Fibroblast of skin of left quadriceps (primary cell): ENCODE measurements around the gene DGCR2.
"Not testable (repeated sequence)": the region's sequence is repeated elsewhere in the genome, so short reads cannot be mapped to it uniquely, and the experiment has no call there.

Experiments
- DNase-seq, 2 experiments: peaks; one replicate each; pipeline ENCODE4 v3.0.0-alpha.2; 2013; ENCODE audit warnings: low read depth in 2 of 2

Gene DGCR2

DNA sequence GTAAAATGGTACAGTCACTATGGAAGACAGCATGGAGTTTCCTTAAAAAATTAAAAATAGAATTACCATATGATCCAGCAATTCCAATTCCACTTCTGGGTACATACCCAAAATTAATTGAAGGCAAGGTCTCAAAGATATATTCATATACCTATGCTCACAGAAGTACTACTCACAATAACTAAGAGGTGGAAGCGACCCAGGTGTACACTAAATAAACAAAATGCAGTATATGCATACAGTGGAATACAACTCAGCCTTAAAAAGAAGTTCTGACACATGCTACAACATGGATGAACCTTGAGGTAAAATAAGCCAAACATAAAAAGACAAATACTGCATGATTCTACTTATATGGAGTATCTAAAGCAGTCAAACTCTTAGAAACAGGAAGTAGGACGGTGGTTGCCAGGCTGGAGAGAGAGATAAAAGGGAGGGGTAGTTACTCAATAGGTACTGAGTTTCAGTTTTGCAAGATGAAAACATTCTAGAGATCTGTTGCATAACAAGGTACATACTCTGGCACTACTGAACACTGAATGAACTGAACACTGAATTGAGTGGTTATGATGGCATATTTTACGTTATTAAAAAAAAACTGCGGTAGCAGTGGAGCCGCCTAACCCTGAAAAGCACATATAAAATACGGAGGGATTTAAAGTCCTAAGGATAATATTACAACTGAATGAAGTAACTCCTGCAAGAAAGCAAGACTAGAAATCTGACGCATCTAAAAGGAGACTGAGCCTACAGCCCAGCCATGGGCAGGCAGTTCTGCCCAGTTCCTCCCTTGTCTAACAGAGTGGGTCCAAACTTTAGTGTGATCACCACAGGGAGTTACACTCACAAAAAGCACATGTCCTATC, 12.8 kb downstream of the DGCR2 start:
- DNase-seq, result peak in 1 of 2 experiments; percentile 14

DNA sequence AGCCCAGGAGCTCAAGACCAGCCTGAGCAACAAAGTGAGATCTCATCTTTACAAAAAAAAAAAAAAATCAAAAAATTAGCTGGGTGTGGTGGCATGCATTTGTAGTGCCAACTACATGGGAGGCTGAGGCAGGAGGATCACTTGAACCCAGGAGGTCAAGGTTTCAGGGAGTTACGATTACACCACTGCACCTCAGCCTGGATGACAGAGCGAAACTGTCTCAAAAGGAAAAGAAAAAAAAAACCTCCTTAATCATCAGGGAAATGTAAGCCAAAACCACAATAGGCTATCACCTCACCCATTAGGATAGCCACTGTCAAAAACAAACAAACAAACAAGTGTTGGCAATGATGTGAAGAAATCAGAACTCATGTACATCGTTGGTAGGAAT, 13.4 kb downstream of the DGCR2 start:
- no peak for DNase-seq

DNA sequence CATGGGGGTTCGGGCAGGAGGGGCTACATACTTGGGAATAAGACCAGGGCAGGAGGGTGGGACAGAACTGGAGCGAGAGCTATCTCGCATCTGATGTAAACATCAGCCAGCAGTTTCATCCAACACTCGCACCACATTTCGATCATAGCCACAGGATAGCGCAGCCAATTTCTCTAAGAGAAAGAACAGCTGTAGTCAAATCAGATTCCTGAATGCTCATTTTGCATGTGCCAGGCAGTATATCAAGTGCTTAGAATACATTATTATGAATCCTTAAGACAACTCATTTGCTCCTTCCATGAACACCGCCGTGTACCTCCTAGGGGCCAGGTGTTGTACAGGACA, 14.5 kb downstream of the DGCR2 start:
- DNase-seq, result no peak

- no peak for DNase-seq
Observed at GRCh38 chr22:19106886-19107729, 15.1 kb downstream of the DGCR2 start.

DNA sequence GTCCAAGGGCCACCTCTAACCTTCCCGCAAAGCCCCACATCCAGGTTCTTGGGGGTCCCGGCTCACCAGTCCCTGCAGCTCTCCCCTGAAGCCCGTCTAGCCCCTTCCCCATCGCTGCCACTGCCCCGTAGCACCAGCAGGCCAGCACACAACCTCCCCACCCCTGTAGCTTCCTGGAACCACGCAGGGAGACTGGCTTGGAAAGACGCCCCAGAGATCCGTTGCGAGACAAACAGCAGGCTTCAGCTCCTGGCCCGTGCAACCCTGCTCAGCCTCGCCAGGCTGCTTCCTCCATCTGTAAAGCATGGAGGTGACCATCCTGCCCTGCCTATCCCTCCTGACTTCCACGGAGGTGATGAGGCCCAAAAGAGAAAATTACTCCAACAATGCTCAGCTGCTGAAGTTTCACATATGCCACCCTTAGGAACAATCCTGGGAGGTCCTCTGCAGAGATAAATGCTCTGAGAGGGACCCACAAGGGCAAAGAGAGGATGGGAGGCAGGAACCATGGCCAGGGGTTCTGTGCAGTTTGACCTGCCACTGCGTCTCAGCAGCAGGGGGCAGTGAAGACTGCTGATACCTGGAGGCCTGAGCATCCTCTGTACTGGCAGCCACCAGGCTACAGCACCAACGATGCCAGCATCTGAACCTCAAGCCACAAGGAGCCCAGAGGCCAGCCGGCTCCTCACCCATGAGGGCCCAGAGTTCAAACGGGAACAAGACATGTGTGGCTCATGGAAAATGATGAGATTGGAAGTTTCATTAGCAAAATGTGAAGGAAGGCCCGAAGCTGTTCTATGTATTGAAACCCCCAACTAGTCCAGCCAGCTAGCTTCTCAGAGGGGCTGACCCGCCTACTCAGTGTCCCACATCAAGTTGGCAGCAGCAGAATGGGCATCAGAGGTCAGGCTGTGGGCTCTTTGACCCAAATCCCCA, 16.1 kb downstream of the DGCR2 start:
- no peak for DNase-seq

- no peak for DNase-seq
Observed at GRCh38 chr22:19105456-19105855, 16.8 kb downstream of the DGCR2 start.

DNA sequence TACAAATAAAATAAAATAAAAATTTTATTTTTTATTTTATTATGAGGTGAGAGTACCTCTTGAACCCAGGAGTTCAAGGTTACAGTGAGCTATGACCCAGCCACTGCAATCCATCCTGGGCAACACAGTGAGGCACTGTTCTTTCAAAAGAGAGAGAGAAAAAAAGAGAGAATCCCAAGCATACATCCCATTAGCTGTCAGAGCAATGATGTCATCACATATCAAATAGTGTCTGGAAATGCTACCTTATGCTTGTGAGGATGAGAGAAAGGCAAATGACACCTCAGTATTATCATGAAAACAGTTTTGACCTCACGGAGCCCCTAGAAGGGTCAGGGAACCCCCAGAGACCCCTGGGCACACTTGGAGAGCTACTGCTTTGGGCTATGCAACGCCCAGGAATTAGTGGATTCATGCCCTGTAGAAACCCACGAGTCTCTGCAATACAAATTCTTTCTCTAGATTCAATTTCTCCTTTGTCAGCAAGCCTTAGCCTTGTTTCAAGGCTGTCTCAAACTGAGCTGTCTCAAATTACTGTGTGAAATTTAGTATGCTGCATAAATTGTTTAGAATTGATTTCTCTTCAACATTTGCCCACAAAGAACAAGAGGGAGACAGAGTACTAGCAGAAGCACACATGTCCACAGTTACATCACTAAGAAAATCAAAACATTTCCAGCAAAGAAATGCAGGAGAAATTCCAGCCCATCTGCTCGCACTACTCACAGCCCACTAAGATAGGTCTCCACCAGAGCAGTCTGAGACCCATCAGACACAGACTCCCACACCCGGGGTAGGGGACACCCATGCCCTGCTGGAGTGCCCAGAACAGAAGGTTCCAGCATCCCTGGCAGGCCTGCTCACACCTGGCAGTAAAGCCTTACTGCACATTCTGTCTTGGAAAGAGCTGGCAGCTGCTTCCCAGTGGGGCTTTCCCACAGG, 18.1 kb downstream of the DGCR2 start:
- no peak for DNase-seq

DNA sequence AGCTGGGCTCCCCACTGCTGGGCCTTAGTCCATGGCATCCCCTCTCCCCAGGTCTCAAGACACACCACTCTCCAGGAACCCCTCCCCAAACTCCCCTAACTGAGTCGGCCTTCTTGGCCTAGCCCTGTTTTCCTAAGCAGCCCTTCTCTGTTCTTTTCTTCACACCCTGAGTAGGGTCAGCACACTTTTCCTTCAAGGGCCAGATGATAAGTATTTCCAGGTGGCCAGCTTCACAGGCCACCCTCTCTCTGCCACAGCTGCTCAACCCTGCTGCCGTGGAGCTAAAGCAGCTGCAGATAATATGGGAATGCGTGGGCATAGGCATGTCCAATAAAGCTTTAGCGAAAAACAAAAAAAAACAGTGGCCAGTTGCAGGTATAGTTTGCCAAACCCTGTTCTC, 24.1 kb downstream of the DGCR2 start:
- DNase-seq, result no peak

GRCh38 chr22:19097518-19097917, 24.7 kb downstream of the DGCR2 start:
- DNase-seq, result no peak

DNA sequence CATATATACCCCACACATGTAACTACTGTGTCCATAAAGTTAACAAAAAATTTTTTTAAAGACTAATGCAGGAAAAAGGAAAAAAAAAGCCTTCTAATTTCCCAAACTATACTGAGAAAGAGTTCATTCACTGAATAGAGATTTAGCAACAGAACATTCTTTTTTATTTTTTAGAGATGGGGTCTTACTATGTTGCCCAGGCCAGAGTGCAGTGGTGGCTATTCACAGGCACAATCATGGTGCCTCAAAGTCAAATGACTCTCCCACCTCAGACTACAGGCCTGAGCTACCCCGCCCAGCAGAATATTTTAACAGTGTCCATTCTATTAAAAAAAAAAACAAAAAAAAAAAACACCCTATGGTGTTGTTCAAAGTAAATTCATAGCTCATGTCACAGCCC, 25.7 kb downstream of the DGCR2 start:
- DNase-seq, result no peak

GRCh38 chr22:19094393-19094997, 27.7 kb downstream of the DGCR2 start:
- DNase-seq, result no peak

- DNase-seq, result no peak
Observed at GRCh38 chr22:19092725-19093124, 29.5 kb downstream of the DGCR2 start.

GRCh38 chr22:19090586-19091127, 31.6 kb downstream of the DGCR2 start:
- no peak for DNase-seq

GRCh38 chr22:19090183-19090582, 32.0 kb downstream of the DGCR2 start:
- DNase-seq, result no peak

- DNase-seq, result no peak
Observed at GRCh38 chr22:19088866-19089595, 33.2 kb downstream of the DGCR2 start.

DNA sequence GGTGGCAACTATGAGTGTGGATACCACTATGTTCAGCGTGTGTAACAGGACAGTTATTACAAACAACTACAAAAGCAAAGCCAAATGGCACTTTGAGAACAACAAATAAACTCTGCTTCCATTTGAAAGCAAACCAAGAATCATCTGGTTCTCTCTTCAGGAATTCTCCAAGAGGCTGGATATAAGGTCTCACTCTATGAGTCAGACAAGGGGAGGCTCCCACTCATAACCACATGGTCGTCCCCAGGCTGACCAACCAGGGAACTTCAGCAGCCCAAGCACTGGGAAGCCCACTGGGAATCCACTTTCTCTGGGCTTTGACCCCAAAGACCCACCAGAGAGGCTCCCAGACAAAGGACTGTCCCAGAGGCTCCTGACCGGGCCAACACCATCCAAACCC, 35.3 kb downstream of the DGCR2 start:
- no peak for DNase-seq

DNA sequence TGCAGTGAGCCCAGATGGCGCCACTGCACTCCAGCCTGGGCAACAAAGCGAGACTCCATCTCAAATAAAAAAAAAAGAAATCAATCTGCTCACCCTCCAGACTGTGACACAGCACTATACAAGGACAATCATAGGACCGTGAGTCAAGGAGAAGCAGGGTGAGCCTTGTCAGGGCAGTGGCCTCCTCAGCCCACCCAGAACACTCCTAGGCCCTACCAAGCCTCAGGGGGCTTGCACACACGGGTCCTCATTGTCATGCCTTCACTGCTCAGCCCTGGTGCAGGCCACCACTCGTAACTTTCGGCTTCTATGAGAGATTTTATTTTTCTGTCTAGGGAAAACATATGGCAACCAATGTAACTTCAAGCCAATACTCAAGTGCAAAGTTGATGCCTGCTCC, 35.8 kb downstream of the DGCR2 start:
- DNase-seq, result no peak

DNA sequence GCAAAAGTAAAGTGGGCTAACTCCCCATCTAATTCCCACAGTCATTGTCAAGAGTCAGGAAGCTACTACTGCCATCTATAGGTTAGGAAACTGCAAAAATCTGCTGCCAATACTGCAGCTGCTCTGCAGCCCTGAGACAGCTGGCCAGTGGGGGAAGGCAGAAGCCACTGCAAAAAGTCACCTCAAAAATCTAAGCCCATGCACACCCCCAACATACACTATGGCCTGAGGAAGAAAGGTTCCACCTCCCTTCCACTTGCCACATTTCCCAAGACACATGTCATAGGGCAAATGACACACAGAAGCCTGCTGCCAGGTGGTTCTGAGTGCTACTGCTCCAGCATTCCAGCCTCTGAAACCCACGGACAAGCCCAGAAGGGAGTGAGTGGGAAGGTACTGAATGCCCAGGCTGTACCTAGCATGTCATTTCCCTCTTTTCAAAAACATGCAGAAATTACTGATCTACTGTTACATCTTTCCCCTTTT, 36.9 kb downstream of the DGCR2 start:
- peak in 1 of 2 experiments; percentile 8 for DNase-seq

GRCh38 chr22:19084586-19084985, 37.6 kb downstream of the DGCR2 start:
- not testable (repeated sequence) for DNase-seq
